ENCODE data around the gene MYO3B. TPM values are rescaled to one million over a fixed set of nuclear protein-coding genes. Genes with fewer than 3 reads are reported as not detected.

MYO3B gene
- total RNA-seq, 1 donor from 2014 or later, result not detected

DNA sequence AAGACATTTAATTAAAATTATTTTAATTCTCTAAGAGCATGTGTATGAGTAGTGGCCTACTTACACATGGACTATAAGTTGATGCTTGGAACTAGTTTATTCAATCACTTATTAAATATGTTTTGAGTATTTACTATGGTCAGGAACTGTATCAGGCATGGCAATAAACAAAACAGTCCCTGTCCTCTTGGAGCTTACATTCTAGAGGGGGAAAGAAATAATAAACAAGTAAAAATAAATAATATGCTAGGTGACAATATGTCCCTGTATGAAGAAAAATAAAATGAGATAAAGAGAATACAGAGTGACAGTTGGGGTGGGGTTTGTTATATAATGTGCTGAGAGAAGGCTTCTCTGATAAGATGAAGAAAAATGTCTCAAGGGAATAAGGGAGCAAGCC is 74.5 kb downstream of the MYO3B start:
- H3K36me3 Mint-ChIP-seq (ENCODE audit: low read depth), result no peaks in the 10 kb centered on the region
- no peak overlapping the region for H3K27ac Mint-ChIP-seq
- CTCF ChIA-PET, result no interaction called here
- H3K27me3 Mint-ChIP-seq, result peaks cover 5% of the 10 kb centered on the region
- no peak overlapping the region for H3K4me3 Mint-ChIP-seq
- no peak for TF ChIP-seq CTCF (IDR thresholded peaks at IDR 0.05)
- intact Hi-C loops (cut with micrococcal nuclease), result no loop called here
- no peaks in the 10 kb centered on the region for H3K4me1 Mint-ChIP-seq
- DNase-seq, result no peak
- peaks cover 4% of the 10 kb centered on the region for H3K9me3 Mint-ChIP-seq
- no peak for ATAC-seq (ENCODE audit: low read depth)
- POLR2A ChIA-PET, result no interaction called here

- peaks cover 4% of the 10 kb centered on the region for H3K9me3 Mint-ChIP-seq
- no peak overlapping the region for H3K4me3 Mint-ChIP-seq
- intact Hi-C loops (cut with micrococcal nuclease), result no loop called here
- POLR2A ChIA-PET, result no interaction called here
- TF ChIP-seq CTCF (IDR thresholded peaks at IDR 0.05), result no peak
- peaks cover 5% of the 10 kb centered on the region for H3K27me3 Mint-ChIP-seq
- CTCF ChIA-PET, result no interaction called here
- no peak overlapping the region for H3K27ac Mint-ChIP-seq
- no peak for DNase-seq
- H3K4me1 Mint-ChIP-seq, result no peaks in the 10 kb centered on the region
- ATAC-seq (ENCODE audit: low read depth), result no peak
- no peaks in the 10 kb centered on the region for H3K36me3 Mint-ChIP-seq (ENCODE audit: low read depth)
These were observed 75.8 kb downstream of the MYO3B start for GRCh38 chr2:170253721-170254230.

DNA sequence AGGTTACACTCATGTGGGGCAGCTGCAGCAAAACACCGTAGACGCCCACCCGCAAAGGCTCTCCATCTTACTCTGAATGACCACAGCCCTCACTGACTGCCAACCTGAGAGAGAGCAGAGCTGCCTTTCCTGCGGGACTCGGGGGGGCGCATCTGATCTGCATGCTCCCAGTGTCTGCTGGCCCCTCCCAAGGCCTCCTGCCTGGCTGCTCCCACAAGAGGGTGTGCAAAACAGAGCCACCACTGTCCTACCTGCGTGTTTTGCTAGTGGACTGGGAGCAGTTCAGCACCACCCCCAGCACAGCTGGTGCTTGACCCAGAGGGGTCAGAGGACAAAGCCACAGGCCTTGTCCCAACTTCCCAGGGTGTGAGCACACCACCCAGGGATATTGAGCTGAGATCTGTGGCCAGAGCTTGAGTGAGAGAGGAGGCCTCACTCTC is 76.4 kb downstream of the MYO3B start:
- Mint-ChIP-seq H3K4me1 (no peaks in the 10 kb centered on the region), H3K27ac (no peak overlapping the region), H3K36me3 (ENCODE audit: low read depth) (no peaks in the 10 kb centered on the region), H3K27me3 (peaks cover 5% of the 10 kb centered on the region), H3K9me3 (peaks cover 4% of the 10 kb centered on the region), H3K4me3 (no peak overlapping the region)
- DNase-seq (no peak), ATAC-seq (ENCODE audit: low read depth) (no peak)
- POLR2A ChIA-PET, result no interaction called here
- CTCF ChIA-PET, result no interaction called here
- TF ChIP-seq CTCF (IDR thresholded peaks at IDR 0.05), result no peak
- intact Hi-C loops (cut with micrococcal nuclease), result no loop called here

GRCh38 chr2:170255137-170255536 is 77.2 kb downstream of the MYO3B start:
- H3K9me3 Mint-ChIP-seq, result peaks cover 4% of the 10 kb centered on the region
- no peaks in the 10 kb centered on the region for H3K4me1 Mint-ChIP-seq
- H3K36me3 Mint-ChIP-seq (ENCODE audit: low read depth), result no peaks in the 10 kb centered on the region
- H3K27me3 Mint-ChIP-seq, result peaks cover 5% of the 10 kb centered on the region
- CTCF ChIA-PET, result no interaction called here
- no peak for DNase-seq
- no peak overlapping the region for H3K4me3 Mint-ChIP-seq
- TF ChIP-seq CTCF (IDR thresholded peaks at IDR 0.05), result no peak
- POLR2A ChIA-PET, result no interaction called here
- H3K27ac Mint-ChIP-seq, result no peak overlapping the region
- ATAC-seq (ENCODE audit: low read depth), result no peak
- intact Hi-C loops (cut with micrococcal nuclease), result no loop called here

DNA sequence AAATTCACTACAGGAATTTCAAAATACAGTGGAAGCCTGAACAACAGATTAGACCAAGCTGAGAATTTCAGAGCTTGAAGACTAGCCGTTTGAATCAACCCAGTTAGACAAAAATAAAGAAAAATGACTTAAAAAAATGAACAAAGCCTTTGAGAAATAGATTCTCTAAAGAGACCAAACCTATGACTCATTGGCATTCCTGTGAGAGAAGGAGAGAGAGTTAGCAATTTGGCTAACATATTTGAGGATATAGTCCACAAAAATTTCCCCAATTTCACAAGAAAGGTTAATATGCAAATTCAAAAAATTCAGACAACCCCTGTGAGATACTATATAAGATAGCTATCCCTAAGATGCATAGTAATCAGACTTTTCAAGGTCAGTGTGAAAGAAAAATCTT is 78.0 kb downstream of the MYO3B start:
- CTCF ChIA-PET, result no interaction called here
- ATAC-seq (ENCODE audit: low read depth) (no peak), DNase-seq (no peak)
- POLR2A ChIA-PET, result no interaction called here
- intact Hi-C loops (cut with micrococcal nuclease), result no loop called here
- no peak overlapping the region for H3K27ac Mint-ChIP-seq
- H3K36me3 Mint-ChIP-seq (ENCODE audit: low read depth), result no peaks in the 10 kb centered on the region
- H3K4me1 Mint-ChIP-seq, result no peaks in the 10 kb centered on the region
- H3K9me3 Mint-ChIP-seq, result peaks cover 6% of the 10 kb centered on the region
- TF ChIP-seq CTCF (IDR thresholded peaks at IDR 0.05), result no peak
- H3K27me3 Mint-ChIP-seq, result peaks cover 5% of the 10 kb centered on the region
- no peak overlapping the region for H3K4me3 Mint-ChIP-seq

Data from activated B cell treated with CpG ODN at 0.5 μM for 24 hours (primary cell).